CD4-positive, alpha-beta T cell (primary cell): ENCODE measurements around the gene KCNJ10. TPM values are rescaled to one million over a fixed set of nuclear protein-coding genes. Genes with fewer than 3 reads are reported as not detected.

Experiments
- ATAC-seq: fragments of 200-7000 bp; cut with Tn5 transposase; one replicate; pipeline ENCODE4 v1.10.0; 2022; ENCODE audit warnings: mild to moderate bottlenecking; ENCODE audit not compliant: poor library complexity
- CTCF ChIA-PET: fragments of 350-600 bp; sonication (Branson Sonifier 250); formaldehyde crosslinking; loops from one replicate; lab custom pipeline; 2021; ENCODE audit warnings: antibody characterized with exemption, inconsistent platforms; lab: Charles Lee
- POLR2A ChIA-PET: fragments of 350-600 bp; sonication (Branson Sonifier 250); formaldehyde crosslinking; loops from one replicate; lab custom pipeline; 2021; ENCODE audit warnings: antibody characterized with exemption, inconsistent platforms; lab: Charles Lee
- DNase-seq, 14 experiments: peaks; one replicate each; pipeline ENCODE4 v3.0.0-alpha.2; 2013 to 2020; ENCODE audit warnings: mixed read lengths in 2 of 14
- H3K27ac ChIP-seq, 2 donors: one replicate each; pipeline versions ENCODE4 v1.5.1 to v1.7.0; 2013; ENCODE audit warnings: low read length in 2 of 2, low read depth in 1 of 2, mild to moderate bottlenecking in 1 of 2
- H3K27me3 ChIP-seq, 2 experiments: 1 replicate in 1 of 2; 2 replicates in 1 of 2; pipeline versions ENCODE4 v1.6.1 to v1.7.0; 2013; ENCODE audit warnings: low read length in 2 of 2, control low read depth in 1 of 2, mild to moderate bottlenecking in 1 of 2, moderate library complexity in 1 of 2; ENCODE audit not compliant: insufficient read depth in 2 of 2, control insufficient read depth in 1 of 2
- H3K36me3 ChIP-seq: one replicate; pipeline ENCODE4 v1.6.1; 2013; ENCODE audit warnings: low read length, control low read depth; ENCODE audit not compliant: insufficient read depth
- H3K4me1 ChIP-seq: one replicate; pipeline ENCODE4 v1.6.1; 2013; ENCODE audit warnings: low read length, control low read depth; ENCODE audit not compliant: insufficient read depth
- H3K4me3 ChIP-seq: one replicate; pipeline ENCODE4 v1.5.1; 2013; ENCODE audit warnings: mild to moderate bottlenecking, low read length, moderate library complexity
- H3K9me3 ChIP-seq, 2 experiments: 1 replicate in 1 of 2; 2 replicates in 1 of 2; pipeline versions ENCODE4 v1.6.1 to v1.7.0; 2013; ENCODE audit warnings: low read length in 2 of 2, mild to moderate bottlenecking in 2 of 2, control low read depth in 1 of 2, moderate library complexity in 1 of 2; ENCODE audit not compliant: control insufficient read depth in 1 of 2, insufficient read depth in 1 of 2
- H3K27ac Mint-ChIP-seq: one replicate; pipeline ENCODE4 v1.8.0; 2020; ENCODE audit warnings: mixed read lengths
- H3K27me3 Mint-ChIP-seq: one replicate; pipeline ENCODE4 v1.8.0; 2021; ENCODE audit warnings: mixed read lengths
- H3K36me3 Mint-ChIP-seq: one replicate; pipeline ENCODE4 v1.8.0; 2021; ENCODE audit warnings: low read depth, mixed read lengths
- H3K4me1 Mint-ChIP-seq: one replicate; pipeline ENCODE4 v1.8.0; 2021; ENCODE audit warnings: low read depth, mixed read lengths
- H3K4me3 Mint-ChIP-seq: one replicate; pipeline ENCODE4 v1.8.0; 2020; ENCODE audit warnings: mild to moderate bottlenecking, mixed read lengths
- H3K9me3 Mint-ChIP-seq: one replicate; pipeline ENCODE4 v1.8.0; 2020; ENCODE audit warnings: mixed read lengths
- CTCF ChIP-seq: fragments of 200-600 bp; IDR thresholded peaks from one replicate; pipeline ENCODE4 v1.8.0; 2022; ENCODE audit warnings: antibody characterized with exemption, mild to moderate bottlenecking
- intact Hi-C, 2 experiments: fragments of 100-400 bp; cut with DNase I in 1 of 2; cut with micrococcal nuclease in 1 of 2; formaldehyde crosslinking; loops; one replicate each; pipeline versions ENCODE4 v1.15.1 to v1.9.0; 2023 to 2025; cut with DNase I, micrococcal nuclease
- total RNA-seq, 174 experiments: library from RNA in 2 of 174; stranded (reverse) in 2 of 174; gene quantifications; one replicate each; pipeline ENCODE4 v1.2.3 and lab custom pipeline; 2021 to 2026

KCNJ10 gene
- total RNA-seq, 2 experiments from 2014 or later = not detected

GRCh38 chr1:160043543-160043942 lies 26.4 kb downstream of the KCNJ10 start:
- CTCF ChIA-PET = interaction anchor here (1.0 kb wide), 1 partner anchor 12 kb away, joined by 3 read pairs; no protein-coding TSS in a partner anchor

GRCh38 chr1:160040476-160040875 lies 29.5 kb downstream of the KCNJ10 start:
- Histone ChIP-seq H3K27ac (no peak overlapping the region), H3K9me3 (no peaks in the 10 kb centered on the region), H3K4me3 (no peak overlapping the region), H3K4me1 (no peaks in the 10 kb centered on the region), H3K27me3 (no peaks in the 10 kb centered on the region), H3K36me3 (no peaks in the 10 kb centered on the region)
- Mint-ChIP-seq H3K27me3 (peaks cover 20% of the 10 kb centered on the region), H3K36me3 (no peaks in the 10 kb centered on the region), H3K27ac (no peak overlapping the region), H3K9me3 (no peaks in the 10 kb centered on the region), H3K4me3 (no peak overlapping the region), H3K4me1 (no peaks in the 10 kb centered on the region)
- ATAC-seq (no peak), DNase-seq (no peak)
- TF ChIP-seq CTCF = no peak
- intact Hi-C loops = no loop called here
- ChIA-PET CTCF (interaction anchor here (0.9 kb wide), 1 partner anchor 34 kb away, joined by 3 read pairs; no protein-coding TSS in a partner anchor), POLR2A (interaction anchor here (0.8 kb wide), 1 partner anchor 9 kb away, joined by 3 read pairs; the partner anchor contains the start of gene PIGM)

More at GRCh38 chr1:160043543-160043942, 26.4 kb downstream of the KCNJ10 start:
- no peak overlapping the region for H3K27ac Mint-ChIP-seq
- DNase-seq (no peak), ATAC-seq (no peak)
- Histone ChIP-seq H3K4me3 (no peak overlapping the region), H3K27ac (no peak overlapping the region), H3K27me3 (peaks cover 0 to 2% of the 10 kb centered on the region in 2 experiments), H3K9me3 (no peaks in the 10 kb centered on the region), H3K4me1 (peaks cover 10% of the 10 kb centered on the region), H3K36me3 (no peaks in the 10 kb centered on the region)
- peaks cover 11% of the 10 kb centered on the region for H3K4me1 Mint-ChIP-seq
- H3K36me3 Mint-ChIP-seq = no peaks in the 10 kb centered on the region
- intact Hi-C loops = no loop called here
- POLR2A ChIA-PET = interaction anchor here (1.6 kb wide), 1 partner anchor 12 kb away, joined by 5 read pairs; the partner anchor contains the start of gene PIGM
- H3K27me3 Mint-ChIP-seq = peaks cover 28% of the 10 kb centered on the region
- no peaks in the 10 kb centered on the region for H3K9me3 Mint-ChIP-seq
- no peak overlapping the region for H3K4me3 Mint-ChIP-seq
- TF ChIP-seq CTCF = no peak

GRCh38 chr1:160032165-160032820 lies 37.7 kb downstream of the KCNJ10 start:
- Histone ChIP-seq H3K4me1 (peaks cover 24% of the 10 kb centered on the region), H3K36me3 (no peaks in the 10 kb centered on the region), H3K9me3 (no peaks in the 10 kb centered on the region), H3K27ac (peak overlapping the region; percentile 52 to 67), H3K27me3 (no peaks in the 10 kb centered on the region), H3K4me3 (peak overlapping the region; percentile 89)
- intact Hi-C loops = loop anchor here in 1 of 2 experiments (1.0 to 5.0 kb wide), 4 partner anchors 65 to 1490 kb away; partner anchors contain the start of genes DUSP23, HSPA6, IGSF8 and TAGLN2
- no peak for ATAC-seq
- Mint-ChIP-seq H3K27ac (peak overlapping the region; percentile 94), H3K9me3 (no peaks in the 10 kb centered on the region), H3K4me3 (peak overlapping the region; percentile 98), H3K36me3 (peaks cover 9% of the 10 kb centered on the region), H3K4me1 (peaks cover 47% of the 10 kb centered on the region), H3K27me3 (no peaks in the 10 kb centered on the region)
- ChIA-PET CTCF (interaction anchor here (0.8 to 5.1 kb wide), 7 partner anchors 9 to 252 kb away, joined by 3 to 24 read pairs (median 5); partner anchors contain the start of gene DUSP23), POLR2A (interaction anchor here (0.9 to 2.6 kb wide), 9 partner anchors 9 to 228 kb away, joined by 3 to 15 read pairs (median 4); partner anchors contain the start of genes IGSF8 and TAGLN2)
- TF ChIP-seq CTCF = no peak
- DNase-seq = peak in 3 of 14 experiments; percentile 4 to 29 (median 26)
